Astrocyte of the cerebellum (primary cell): ENCODE measurements around the gene GSDME.
"Not testable (repeated sequence)": the region's sequence is repeated elsewhere in the genome, so short reads cannot be mapped to it uniquely, and the experiment has no call there.

ENCODE experiments used
- DNase-seq: peaks from one replicate; pipeline ENCODE4 v3.0.0-alpha.2; 2011; ENCODE audit warnings: low read depth
- H3K4me3 ChIP-seq: 2 replicates; pipeline ENCODE4 v1.5.1; 2011; ENCODE audit warnings: mild to moderate bottlenecking, low read depth, low read length, moderate library complexity
- CTCF ChIP-seq: IDR thresholded peaks from 2 replicates; pipeline ENCODE4 v1.5.1; 2012; ENCODE audit warnings: low read length, low read depth, moderate library complexity, mild to moderate bottlenecking; ENCODE audit errors: missing control alignments
- in situ Hi-C: cut with HindIII; loops from 2 replicates; pipeline ENCODE4 v1.10.0; 2017; ENCODE audit warnings: low sequenced_read_pairs

GSDME gene

GRCh38 chr7:24798261-24798660, 41.0 kb upstream of the GSDME start:
- no peak for TF ChIP-seq CTCF
- DNase-seq: no peak
- in situ Hi-C loops: no loop called here
- H3K4me3 ChIP-seq: no peak overlapping the region

- no peak for DNase-seq
- no peak overlapping the region for H3K4me3 ChIP-seq
- in situ Hi-C loops: no loop called here
- no peak for TF ChIP-seq CTCF
Measured at GRCh38 chr7:24797270-24797669, 40.0 kb upstream of the GSDME start.

- no peak for TF ChIP-seq CTCF
- no peak for DNase-seq
- H3K4me3 ChIP-seq: no peak overlapping the region
- in situ Hi-C loops: no loop called here
Measured at GRCh38 chr7:24795407-24795767, 38.1 kb upstream of the GSDME start.

- DNase-seq, in situ Hi-C loops, H3K4me3 ChIP-seq: not testable (repeated sequence)
Measured at GRCh38 chr7:24794751-24795406, 37.6 kb upstream of the GSDME start.

GRCh38 chr7:24793982-24794648, 36.9 kb upstream of the GSDME start:
- DNase-seq: no peak
- H3K4me3 ChIP-seq: no peak overlapping the region
- in situ Hi-C loops: no loop called here
- TF ChIP-seq CTCF: no peak

GRCh38 chr7:24788961-24789576, 31.8 kb upstream of the GSDME start:
- H3K4me3 ChIP-seq: no peak overlapping the region
- in situ Hi-C loops: no loop called here
- no peak for TF ChIP-seq CTCF
- DNase-seq: no peak

- in situ Hi-C loops: no loop called here
- TF ChIP-seq CTCF: peak; percentile 43
- DNase-seq: no peak
- no peak overlapping the region for H3K4me3 ChIP-seq
Measured at GRCh38 chr7:24788075-24788474, 30.8 kb upstream of the GSDME start.
